ENCODE results near the gene GPR15LG.

The GPR15LG gene

DNA sequence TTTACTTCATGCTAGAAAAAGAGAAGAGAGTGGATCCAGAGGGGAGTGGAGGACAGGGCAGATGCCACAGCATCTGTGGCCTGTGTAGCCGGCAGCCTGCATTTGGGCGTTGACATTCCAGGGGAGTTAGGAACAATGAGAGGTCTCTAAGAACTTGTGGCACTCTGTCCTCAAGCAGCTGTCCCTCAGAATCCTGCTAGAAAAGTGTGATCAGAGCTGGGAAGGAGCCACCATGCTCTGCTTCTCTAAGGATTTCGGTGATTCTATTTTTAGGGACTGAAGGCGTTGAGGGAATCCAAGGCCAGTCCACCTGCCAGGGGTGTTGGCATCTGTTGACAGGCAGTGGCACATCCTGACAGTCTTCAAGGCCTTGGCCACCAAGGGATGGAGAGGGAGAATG lies 44.1 kb downstream of the GPR15LG start (continued):
- TF ChIP-seq, protein P1, sequence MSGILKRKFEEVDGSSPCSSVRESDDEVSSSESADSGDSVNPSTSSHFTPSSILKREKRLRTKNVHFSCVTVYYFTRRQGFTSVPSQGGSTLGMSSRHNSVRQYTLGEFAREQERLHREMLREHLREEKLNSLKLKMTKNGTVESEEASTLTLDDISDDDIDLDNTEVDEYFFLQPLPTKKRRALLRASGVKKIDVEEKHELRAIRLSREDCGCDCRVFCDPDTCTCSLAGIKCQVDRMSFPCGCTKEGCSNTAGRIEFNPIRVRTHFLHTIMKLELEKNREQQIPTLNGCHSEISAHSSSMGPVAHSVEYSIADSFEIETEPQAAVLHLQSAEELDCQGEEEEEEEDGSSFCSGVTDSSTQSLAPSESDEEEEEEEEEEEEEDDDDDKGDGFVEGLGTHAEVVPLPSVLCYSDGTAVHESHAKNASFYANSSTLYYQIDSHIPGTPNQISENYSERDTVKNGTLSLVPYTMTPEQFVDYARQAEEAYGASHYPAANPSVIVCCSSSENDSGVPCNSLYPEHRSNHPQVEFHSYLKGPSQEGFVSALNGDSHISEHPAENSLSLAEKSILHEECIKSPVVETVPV (CRISPR knock-in tag; IDR thresholded peaks at IDR 0.05): no peak
- TF ChIP-seq SNAI2 (CRISPR knock-in tag; IDR thresholded peaks at IDR 0.05) (no peak), ISL1 (CRISPR knock-in tag; IDR thresholded peaks at IDR 0.05) (no peak), TOX (CRISPR knock-in tag; IDR thresholded peaks at IDR 0.05; ENCODE audit: borderline replicate concordance) (no peak)

DNA sequence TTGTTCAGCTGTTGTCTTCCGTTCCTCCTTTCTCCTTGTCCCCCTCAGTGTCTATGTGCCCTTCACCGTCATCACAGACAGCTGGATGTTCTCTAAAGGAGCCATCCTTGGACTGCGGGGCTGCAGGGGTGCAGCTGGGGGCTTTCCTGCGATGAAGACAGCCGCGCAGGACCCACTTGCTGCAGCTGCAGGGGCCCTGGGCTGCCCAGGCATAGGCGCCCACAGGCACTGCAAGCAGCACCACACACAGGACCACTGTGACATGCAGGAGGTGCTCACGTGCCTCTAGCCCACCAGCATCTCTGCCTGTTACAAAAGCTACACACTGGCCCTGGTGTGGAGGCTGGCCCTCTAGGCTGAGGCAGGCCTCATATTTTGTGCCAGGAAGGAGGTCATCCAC lies 48.3 kb downstream of the GPR15LG start:
- no peak for ATAC-seq
- TF ChIP-seq TOX (CRISPR knock-in tag; IDR thresholded peaks at IDR 0.05; ENCODE audit: borderline replicate concordance) (no peak), ZC3H10 (CRISPR knock-in tag; IDR thresholded peaks at IDR 0.05) (no peak), ZNF565 (CRISPR knock-in tag; conservative IDR thresholded peaks at IDR 0.05; ENCODE audit: low read depth) (no peak), ARNTL (CRISPR knock-in tag; IDR thresholded peaks at IDR 0.05; ENCODE audit: borderline replicate concordance, low read depth) (no peak), ZNF70 (CRISPR knock-in tag; IDR thresholded peaks at IDR 0.05) (no peak), RARB (CRISPR knock-in tag; IDR thresholded peaks at IDR 0.05) (no peak), ZNF8 (CRISPR knock-in tag; IDR thresholded peaks at IDR 0.05) (no peak), ESRRG (CRISPR knock-in tag; IDR thresholded peaks at IDR 0.05) (no peak), GLIS3 (CRISPR knock-in tag; IDR thresholded peaks at IDR 0.05) (no peak), TCF4 (CRISPR knock-in tag; IDR thresholded peaks at IDR 0.05; ENCODE audit: borderline replicate concordance) (no peak), PPARA (CRISPR knock-in tag; IDR thresholded peaks at IDR 0.05; ENCODE audit: borderline replicate concordance) (no peak)
- TF ChIP-seq, protein P2, sequence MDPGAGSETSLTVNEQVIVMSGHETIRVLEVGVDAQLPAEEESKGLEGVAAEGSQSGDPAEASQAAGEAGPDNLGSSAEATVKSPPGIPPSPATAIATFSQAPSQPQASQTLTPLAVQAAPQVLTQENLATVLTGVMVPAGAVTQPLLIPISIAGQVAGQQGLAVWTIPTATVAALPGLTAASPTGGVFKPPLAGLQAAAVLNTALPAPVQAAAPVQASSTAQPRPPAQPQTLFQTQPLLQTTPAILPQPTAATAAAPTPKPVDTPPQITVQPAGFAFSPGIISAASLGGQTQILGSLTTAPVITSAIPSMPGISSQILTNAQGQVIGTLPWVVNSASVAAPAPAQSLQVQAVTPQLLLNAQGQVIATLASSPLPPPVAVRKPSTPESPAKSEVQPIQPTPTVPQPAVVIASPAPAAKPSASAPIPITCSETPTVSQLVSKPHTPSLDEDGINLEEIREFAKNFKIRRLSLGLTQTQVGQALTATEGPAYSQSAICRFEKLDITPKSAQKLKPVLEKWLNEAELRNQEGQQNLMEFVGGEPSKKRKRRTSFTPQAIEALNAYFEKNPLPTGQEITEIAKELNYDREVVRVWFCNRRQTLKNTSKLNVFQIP (CRISPR knock-in tag; IDR thresholded peaks at IDR 0.05; ENCODE audit: borderline replicate concordance, low read depth): no peak
- TF ChIP-seq, protein P1 (CRISPR knock-in tag; IDR thresholded peaks at IDR 0.05): no peak

DNA sequence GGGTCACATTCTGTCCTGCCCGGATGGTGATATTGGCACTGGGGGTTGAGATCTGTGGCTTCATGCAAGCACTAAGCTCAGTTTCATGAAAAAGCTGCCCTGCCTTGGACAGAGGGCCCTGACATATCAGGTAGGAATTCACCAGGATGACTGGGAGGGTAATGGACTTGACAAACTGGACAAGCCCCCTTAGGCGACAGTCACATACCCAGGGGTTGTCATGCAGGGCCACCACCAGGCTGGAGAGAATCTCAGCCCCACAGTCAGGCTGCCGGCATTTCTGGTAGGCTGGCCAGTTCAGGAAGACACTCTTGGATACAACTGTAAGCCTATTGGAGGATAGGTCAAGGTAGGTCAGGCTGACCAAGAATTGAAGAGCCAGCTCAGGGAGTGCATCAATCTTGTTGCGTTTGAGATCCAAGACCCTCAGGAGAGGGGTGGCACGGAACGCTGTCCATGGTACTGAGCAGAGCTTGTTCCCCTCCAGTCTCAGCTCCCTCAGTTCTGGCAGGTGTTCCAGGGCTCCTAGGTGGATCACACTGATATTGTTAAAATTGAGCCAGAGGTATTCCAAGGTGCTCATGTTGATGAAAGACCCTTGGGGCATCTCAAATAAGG lies 50.9 kb downstream of the GPR15LG start:
- TF ChIP-seq, protein P2 (CRISPR knock-in tag; IDR thresholded peaks at IDR 0.05; ENCODE audit: borderline replicate concordance, low read depth): no peak
- TF ChIP-seq CSDC2 (CRISPR knock-in tag; IDR thresholded peaks at IDR 0.05): no peak
- no peak for TF ChIP-seq ISL1 (CRISPR knock-in tag; IDR thresholded peaks at IDR 0.05)
- no peak for TF ChIP-seq ZNF8 (CRISPR knock-in tag; IDR thresholded peaks at IDR 0.05)
- TF ChIP-seq, protein P3, sequence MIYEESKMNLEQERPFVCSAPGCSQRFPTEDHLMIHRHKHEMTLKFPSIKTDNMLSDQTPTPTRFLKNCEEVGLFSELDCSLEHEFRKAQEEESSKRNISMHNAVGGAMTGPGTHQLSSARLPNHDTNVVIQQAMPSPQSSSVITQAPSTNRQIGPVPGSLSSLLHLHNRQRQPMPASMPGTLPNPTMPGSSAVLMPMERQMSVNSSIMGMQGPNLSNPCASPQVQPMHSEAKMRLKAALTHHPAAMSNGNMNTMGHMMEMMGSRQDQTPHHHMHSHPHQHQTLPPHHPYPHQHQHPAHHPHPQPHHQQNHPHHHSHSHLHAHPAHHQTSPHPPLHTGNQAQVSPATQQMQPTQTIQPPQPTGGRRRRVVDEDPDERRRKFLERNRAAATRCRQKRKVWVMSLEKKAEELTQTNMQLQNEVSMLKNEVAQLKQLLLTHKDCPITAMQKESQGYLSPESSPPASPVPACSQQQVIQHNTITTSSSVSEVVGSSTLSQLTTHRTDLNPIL (CRISPR knock-in tag; IDR thresholded peaks at IDR 0.05; ENCODE audit: low read depth): no peak
- TF ChIP-seq GLIS3 (CRISPR knock-in tag; IDR thresholded peaks at IDR 0.05): no peak
- no peak for TF ChIP-seq ZFP3 (CRISPR knock-in tag; IDR thresholded peaks at IDR 0.05)
- no peak for TF ChIP-seq ARNTL (CRISPR knock-in tag; IDR thresholded peaks at IDR 0.05; ENCODE audit: borderline replicate concordance, low read depth)
- TF ChIP-seq RARB (CRISPR knock-in tag; IDR thresholded peaks at IDR 0.05): no peak
- TF ChIP-seq, protein P1 (CRISPR knock-in tag; IDR thresholded peaks at IDR 0.05): no peak
- TF ChIP-seq, protein P4, sequence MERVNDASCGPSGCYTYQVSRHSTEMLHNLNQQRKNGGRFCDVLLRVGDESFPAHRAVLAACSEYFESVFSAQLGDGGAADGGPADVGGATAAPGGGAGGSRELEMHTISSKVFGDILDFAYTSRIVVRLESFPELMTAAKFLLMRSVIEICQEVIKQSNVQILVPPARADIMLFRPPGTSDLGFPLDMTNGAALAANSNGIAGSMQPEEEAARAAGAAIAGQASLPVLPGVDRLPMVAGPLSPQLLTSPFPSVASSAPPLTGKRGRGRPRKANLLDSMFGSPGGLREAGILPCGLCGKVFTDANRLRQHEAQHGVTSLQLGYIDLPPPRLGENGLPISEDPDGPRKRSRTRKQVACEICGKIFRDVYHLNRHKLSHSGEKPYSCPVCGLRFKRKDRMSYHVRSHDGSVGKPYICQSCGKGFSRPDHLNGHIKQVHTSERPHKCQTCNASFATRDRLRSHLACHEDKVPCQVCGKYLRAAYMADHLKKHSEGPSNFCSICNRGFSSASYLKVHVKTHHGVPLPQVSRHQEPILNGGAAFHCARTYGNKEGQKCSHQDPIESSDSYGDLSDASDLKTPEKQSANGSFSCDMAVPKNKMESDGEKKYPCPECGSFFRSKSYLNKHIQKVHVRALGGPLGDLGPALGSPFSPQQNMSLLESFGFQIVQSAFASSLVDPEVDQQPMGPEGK (CRISPR knock-in tag; IDR thresholded peaks at IDR 0.05; ENCODE audit: borderline replicate concordance): no peak
- TF ChIP-seq ZNF70 (CRISPR knock-in tag; IDR thresholded peaks at IDR 0.05): no peak
- TF ChIP-seq TCF4 (CRISPR knock-in tag; IDR thresholded peaks at IDR 0.05; ENCODE audit: borderline replicate concordance): no peak
- TF ChIP-seq OSR1 (CRISPR knock-in tag; IDR thresholded peaks at IDR 0.05): no peak
- ATAC-seq: no peak

Measured in SK-N-SH treated with all-trans-retinoic acid at 6 μM for 48 hours (cell line).